NT2/D1 (cell line): Measurements from ENCODE around the gene YPEL2.

ENCODE experiments used
- SUZ12 ChIP-seq: IDR thresholded peaks from 2 replicates; pipeline ENCODE4 v1.6.1; 2011; ENCODE audit not compliant: insufficient read length, insufficient read depth; ENCODE audit errors: extremely low read depth
- YY1 ChIP-seq: IDR thresholded peaks from 2 replicates; pipeline ENCODE4 v1.6.1; 2011; ENCODE audit not compliant: insufficient read length, insufficient read depth
- ZNF274 ChIP-seq: IDR thresholded peaks from 2 replicates; pipeline ENCODE4 v1.6.1; 2011; ENCODE audit warnings: mild to moderate bottlenecking, low read depth, low read length

GRCh38 chr17:59392973-59393679, 61.7 kb downstream of the YPEL2 start:
- TF ChIP-seq YY1 (no peak), SUZ12 (no peak), ZNF274 (no peak)
